ENCODE data around the gene MT1M. TPM values are rescaled to one million over a fixed set of nuclear protein-coding genes. Genes with fewer than 3 reads are reported as not detected.

The MT1M gene
- total RNA-seq, 1 donor from 2014 or later: not detected

GRCh38 chr16:56643080-56643778, 10.8 kb downstream of the MT1M start:
- no peak for DNase-seq (ENCODE audit: low read depth, low spot score)
- Mint-ChIP-seq H3K27me3 (ENCODE audit: low read depth) (peaks cover 99% of the 10 kb centered on the region), H3K27ac (ENCODE audit: unreplicated experiment) (no peak overlapping the region)

GRCh38 chr16:56643833-56644232, 11.4 kb downstream of the MT1M start:
- no peaks in the 10 kb centered on the region for H3K36me3 Mint-ChIP-seq (ENCODE audit: low read depth)
- peak; percentile 2 for TF ChIP-seq CTCF (conservative IDR thresholded peaks at IDR 0.05)
- H3K9me3 Mint-ChIP-seq: no peaks in the 10 kb centered on the region
- no peak overlapping the region for H3K4me3 Mint-ChIP-seq
- DNase-seq (ENCODE audit: low read depth, low spot score): no peak
- H3K27me3 Mint-ChIP-seq (ENCODE audit: low read depth): peaks cover 99% of the 10 kb centered on the region
- H3K27ac Mint-ChIP-seq (ENCODE audit: unreplicated experiment): no peak overlapping the region
- H3K4me1 Mint-ChIP-seq: no peaks in the 10 kb centered on the region

More at GRCh38 chr16:56643080-56643778, 10.8 kb downstream of the MT1M start:
- no peaks in the 10 kb centered on the region for H3K9me3 Mint-ChIP-seq
- H3K36me3 Mint-ChIP-seq (ENCODE audit: low read depth): no peaks in the 10 kb centered on the region
- TF ChIP-seq CTCF (conservative IDR thresholded peaks at IDR 0.05): peak; percentile 35
- H3K4me1 Mint-ChIP-seq: no peaks in the 10 kb centered on the region
- H3K4me3 Mint-ChIP-seq: no peak overlapping the region

GRCh38 chr16:56645311-56645710, 12.9 kb downstream of the MT1M start:
- no peak overlapping the region for H3K4me3 Mint-ChIP-seq
- no peaks in the 10 kb centered on the region for H3K36me3 Mint-ChIP-seq (ENCODE audit: low read depth)
- no peaks in the 10 kb centered on the region for H3K9me3 Mint-ChIP-seq
- no peak overlapping the region for H3K27ac Mint-ChIP-seq (ENCODE audit: unreplicated experiment)
- peaks cover 98% of the 10 kb centered on the region for H3K27me3 Mint-ChIP-seq (ENCODE audit: low read depth)
- no peaks in the 10 kb centered on the region for H3K4me1 Mint-ChIP-seq
- DNase-seq (ENCODE audit: low read depth, low spot score): no peak
- TF ChIP-seq CTCF (conservative IDR thresholded peaks at IDR 0.05): no peak

DNA sequence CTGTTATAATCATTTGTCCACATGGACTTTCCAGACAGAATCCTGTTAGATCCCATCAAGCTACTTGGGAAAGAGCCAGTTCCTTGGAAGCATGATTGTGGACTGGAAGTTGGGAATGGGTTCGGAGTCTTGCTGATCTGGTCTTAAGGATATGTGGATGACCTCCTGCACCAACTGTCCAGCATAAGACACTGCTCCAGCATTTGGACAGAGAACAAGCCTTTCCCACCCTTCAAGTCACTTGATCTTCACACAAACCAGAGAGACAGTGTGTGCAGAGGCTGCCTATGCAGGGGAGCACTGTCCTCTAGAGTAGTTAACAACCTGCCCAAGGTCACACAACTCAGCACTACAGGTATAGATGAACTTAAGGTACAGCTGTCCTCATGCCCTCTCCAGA, 13.4 kb downstream of the MT1M start:
- Mint-ChIP-seq H3K4me3 (no peak overlapping the region), H3K9me3 (no peaks in the 10 kb centered on the region), H3K4me1 (no peaks in the 10 kb centered on the region), H3K27ac (ENCODE audit: unreplicated experiment) (no peak overlapping the region), H3K27me3 (ENCODE audit: low read depth) (peaks cover 98% of the 10 kb centered on the region), H3K36me3 (ENCODE audit: low read depth) (no peaks in the 10 kb centered on the region)
- TF ChIP-seq CTCF (conservative IDR thresholded peaks at IDR 0.05): no peak
- DNase-seq (ENCODE audit: low read depth, low spot score): no peak

DNA sequence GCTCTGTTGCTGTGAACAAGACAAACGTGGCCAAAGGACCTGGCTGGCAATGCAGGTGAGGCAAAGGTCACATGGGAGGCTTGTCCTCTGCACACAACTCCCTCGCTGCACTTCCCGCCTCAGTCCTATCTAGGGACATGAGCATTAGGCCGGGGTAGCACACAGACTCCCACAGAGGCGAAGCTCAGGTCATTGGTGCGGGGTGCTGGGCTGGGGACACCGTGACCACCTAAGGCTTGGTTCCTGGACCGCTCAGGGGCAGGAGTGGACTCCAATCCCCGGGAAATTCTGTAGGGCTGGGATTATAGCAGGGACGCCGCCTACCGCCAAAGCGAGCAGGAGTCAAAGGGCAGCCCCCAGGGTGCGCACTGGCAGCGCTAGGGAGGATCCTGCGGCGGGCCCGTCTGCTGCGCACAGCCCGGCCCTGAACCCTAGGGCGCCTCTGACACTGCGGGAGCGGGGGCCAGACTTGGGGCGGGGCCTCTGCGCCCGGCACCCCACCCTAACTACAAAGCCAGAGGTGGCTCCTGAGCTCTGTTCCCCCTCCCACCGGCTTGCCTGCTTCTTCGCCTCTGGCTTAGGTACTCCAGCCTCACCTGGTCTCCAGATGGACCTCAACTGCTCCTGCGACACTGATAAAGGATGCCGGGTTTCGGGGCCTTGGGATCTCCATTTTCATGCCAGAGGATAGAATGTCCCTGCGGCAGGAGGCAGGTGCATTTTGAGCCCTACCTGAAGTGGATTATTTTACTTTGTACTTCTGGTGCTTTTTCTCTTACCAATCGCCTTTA, 15.4 kb downstream of the MT1M start:
- Mint-ChIP-seq H3K9me3 (no peaks in the 10 kb centered on the region), H3K27me3 (ENCODE audit: low read depth) (peaks cover 96% of the 10 kb centered on the region), H3K4me1 (no peaks in the 10 kb centered on the region), H3K27ac (ENCODE audit: unreplicated experiment) (no peak overlapping the region), H3K36me3 (ENCODE audit: low read depth) (no peaks in the 10 kb centered on the region), H3K4me3 (no peak overlapping the region)
- TF ChIP-seq CTCF (conservative IDR thresholded peaks at IDR 0.05): no peak
- DNase-seq (ENCODE audit: low read depth, low spot score): no peak
